HL-60 (cell line): ENCODE measurements around the gene TMEM25.

Source experiments
- CTCF ChIP-seq: IDR thresholded peaks from one replicate; pipeline ENCODE4 v1.5.1; 2011; ENCODE audit warnings: low read length, control low read depth, inconsistent platforms; ENCODE audit not compliant: insufficient read depth
- GABPA ChIP-seq: IDR thresholded peaks from 2 replicates; pipeline ENCODE4 v1.6.1; 2012; ENCODE audit warnings: low read depth
- POLR2AphosphoS5 ChIP-seq: IDR thresholded peaks from 2 replicates; pipeline ENCODE4 v1.6.1; 2012; ENCODE audit warnings: low read depth
- REST ChIP-seq: IDR thresholded peaks from 2 replicates; pipeline ENCODE4 v1.6.1; 2012; ENCODE audit warnings: low read depth; ENCODE audit not compliant: insufficient replicate concordance
- SPI1 ChIP-seq: IDR thresholded peaks from 2 replicates; pipeline ENCODE4 v1.6.1; 2012; ENCODE audit warnings: low read depth, mild to moderate bottlenecking, borderline replicate concordance

- TF ChIP-seq POLR2AphosphoS5 (no peak), CTCF (no peak), GABPA (no peak), REST (no peak), SPI1 (no peak)
Observed at GRCh38 chr11:118526688-118527087, 4.3 kb upstream of the TMEM25 start.
